Caco-2 (cell line): Measurements from ENCODE around the gene SULT1C4. TPM values are rescaled to one million over a fixed set of nuclear protein-coding genes. Genes with fewer than 3 reads are reported as not detected.

Experiments
- BruUV-seq: library from RNA; stranded (reverse); fragments of 400-500 nt; replicated peaks from 2 replicates; lab custom pipeline; 2021; lab: Mats Ljungman, UMichigan
- CTCF ChIA-PET: fragments of 300-600 bp; sonication (Branson Sonifier 250); formaldehyde crosslinking; loops from one replicate; lab custom pipeline; 2022; ENCODE audit warnings: antibody characterized with exemption; lab: Charles Lee
- POLR2A ChIA-PET: fragments of 300-600 bp; sonication (Branson Sonifier 250); formaldehyde crosslinking; loops from one replicate; lab custom pipeline; 2022; ENCODE audit warnings: antibody characterized with exemption; lab: Charles Lee
- DNase-seq, 2 experiments: peaks; one replicate each; pipeline versions ENCODE4 v3.0.0 to v3.0.0-alpha.2; 2020 to 2022
- H3K27me3 ChIP-seq: replicated peaks from 2 replicates; pipeline ENCODE4 v1.6.0; 2011; ENCODE audit warnings: low read length; ENCODE audit not compliant: control insufficient read depth, insufficient read depth
- H3K36me3 ChIP-seq: 2 replicates; pipeline ENCODE4 v1.5.1; 2011; ENCODE audit warnings: low read length; ENCODE audit not compliant: control insufficient read depth, insufficient read depth
- H3K4me1 ChIP-seq: fragments of 250-450 bp; sonication (Bioruptor Pico); 2 replicates; pipeline ENCODE4 v1.5.1; 2020; ENCODE audit warnings: mild to moderate bottlenecking
- H3K4me3 ChIP-seq: 2 replicates; pipeline ENCODE4 v1.5.1; 2011; ENCODE audit warnings: low read depth, mild to moderate bottlenecking, control low read depth, low read length
- H3K9me3 ChIP-seq: fragments of 250-450 bp; sonication (Bioruptor Pico); 2 replicates; pipeline ENCODE4 v1.5.1; 2020; ENCODE audit warnings: mild to moderate bottlenecking, moderate library complexity
- H3K27ac Mint-ChIP-seq: one replicate; pipeline ENCODE4 v1.8.0; 2022; ENCODE audit warnings: mixed read lengths; ENCODE audit not compliant: unreplicated experiment
- H3K27me3 Mint-ChIP-seq: one replicate; pipeline ENCODE4 v1.8.0; 2022; ENCODE audit warnings: mixed read lengths; ENCODE audit not compliant: insufficient read depth, unreplicated experiment
- H3K36me3 Mint-ChIP-seq: one replicate; pipeline ENCODE4 v1.8.0; 2022; ENCODE audit warnings: mild to moderate bottlenecking, mixed read lengths; ENCODE audit not compliant: insufficient read depth, unreplicated experiment
- H3K4me1 Mint-ChIP-seq: one replicate; pipeline ENCODE4 v1.8.0; 2022; ENCODE audit warnings: low read depth, mixed read lengths; ENCODE audit not compliant: unreplicated experiment
- H3K4me3 Mint-ChIP-seq: one replicate; pipeline ENCODE4 v1.8.0; 2022; ENCODE audit warnings: mild to moderate bottlenecking, moderate library complexity, mixed read lengths; ENCODE audit not compliant: unreplicated experiment
- H3K9me3 Mint-ChIP-seq: one replicate; pipeline ENCODE4 v1.8.0; 2022; ENCODE audit warnings: mixed read lengths; ENCODE audit not compliant: unreplicated experiment
- CTCF ChIP-seq, 2 experiments: fragments of 200-600 bp in 1 of 2; IDR thresholded peaks; 1 replicate in 1 of 2; 2 replicates in 1 of 2; pipeline versions ENCODE4 v1.5.1 to v1.8.0; 2011 to 2022; ENCODE audit warnings: antibody characterized with exemption in 1 of 2, control low read depth in 1 of 2, inconsistent platforms in 1 of 2, low read depth in 1 of 2, low read length in 1 of 2, mild to moderate bottlenecking in 1 of 2, moderate library complexity in 1 of 2; ENCODE audit not compliant: insufficient read depth in 1 of 2, severe bottlenecking in 1 of 2, unreplicated experiment in 1 of 2
- intact Hi-C: fragments of 100-400 bp; cut with micrococcal nuclease; formaldehyde crosslinking; loops from one replicate; pipeline ENCODE4 v1.10.0; 2022; ENCODE audit not compliant: unreplicated experiment
- total RNA-seq: library from RNA; stranded (reverse); gene quantifications from 2 replicates; pipeline ENCODE4 v1.2.3, GENCODE V29; 2022

SULT1C4 gene
- total RNA-seq, 1 experiment from 2014 or later = 4.0 TPM

GRCh38 chr2:108403494-108403893 lies 25.7 kb downstream of the SULT1C4 start:
- H3K9me3 Mint-ChIP-seq = peaks cover 55% of the 10 kb centered on the region
- no peaks in the 10 kb centered on the region; the same call in 1 of the 2 replicates for H3K27me3 ChIP-seq
- CTCF ChIA-PET = no interaction called here
- no peak for TF ChIP-seq CTCF (IDR thresholded peaks at IDR 0.05; ENCODE audit: insufficient read depth in 1 of 2, low read depth in 1 of 2, low read length in 1 of 2, severe bottlenecking in 1 of 2, unreplicated experiment in 1 of 2)
- no peak for DNase-seq
- peaks cover 23% of the 10 kb centered on the region for H3K9me3 ChIP-seq
- no peaks in the 10 kb centered on the region for H3K4me1 Mint-ChIP-seq
- POLR2A ChIA-PET = no interaction called here
- no peak overlapping the region for H3K4me3 Mint-ChIP-seq
- H3K27ac Mint-ChIP-seq = no peak overlapping the region
- H3K27me3 Mint-ChIP-seq = no peaks in the 10 kb centered on the region
- no TSS peak for BruUV-seq
- no peak overlapping the region for H3K4me3 ChIP-seq
- intact Hi-C loops = no loop called here
- H3K36me3 Mint-ChIP-seq = no peaks in the 10 kb centered on the region
- H3K36me3 ChIP-seq = no peaks in the 10 kb centered on the region
- no peaks in the 10 kb centered on the region for H3K4me1 ChIP-seq

GRCh38 chr2:108404784-108405397 lies 27.1 kb downstream of the SULT1C4 start:
- no peak overlapping the region for H3K4me3 Mint-ChIP-seq
- TF ChIP-seq CTCF (IDR thresholded peaks at IDR 0.05; ENCODE audit: insufficient read depth in 1 of 2, low read depth in 1 of 2, low read length in 1 of 2, severe bottlenecking in 1 of 2, unreplicated experiment in 1 of 2) = no peak
- no peaks in the 10 kb centered on the region for H3K4me1 ChIP-seq
- peaks cover 16% of the 10 kb centered on the region for H3K9me3 ChIP-seq
- no peak overlapping the region for H3K4me3 ChIP-seq
- H3K9me3 Mint-ChIP-seq = peaks cover 42% of the 10 kb centered on the region
- no peaks in the 10 kb centered on the region for H3K36me3 ChIP-seq
- ChIA-PET POLR2A (no interaction called here), CTCF (no interaction called here)
- H3K4me1 Mint-ChIP-seq = no peaks in the 10 kb centered on the region
- H3K36me3 Mint-ChIP-seq = no peaks in the 10 kb centered on the region
- H3K27me3 Mint-ChIP-seq = no peaks in the 10 kb centered on the region
- no peaks in the 10 kb centered on the region; the same call in 1 of the 2 replicates for H3K27me3 ChIP-seq
- H3K27ac Mint-ChIP-seq = no peak overlapping the region
- no TSS peak for BruUV-seq
- no peak for DNase-seq
- intact Hi-C loops = no loop called here

GRCh38 chr2:108407864-108408729 lies 30.3 kb downstream of the SULT1C4 start:
- no TSS peak for BruUV-seq
- H3K27ac Mint-ChIP-seq = no peak overlapping the region
- H3K36me3 Mint-ChIP-seq = no peaks in the 10 kb centered on the region
- H3K4me3 Mint-ChIP-seq = no peak overlapping the region
- DNase-seq = no peak
- Histone ChIP-seq H3K36me3 (no peaks in the 10 kb centered on the region), H3K9me3 (peaks cover 15% of the 10 kb centered on the region), H3K4me3 (no peak overlapping the region), H3K27me3 (no peaks in the 10 kb centered on the region; the same call in 1 of the 2 replicates), H3K4me1 (no peaks in the 10 kb centered on the region)
- ChIA-PET CTCF (no interaction called here), POLR2A (no interaction called here)
- intact Hi-C loops = no loop called here
- no peaks in the 10 kb centered on the region for H3K27me3 Mint-ChIP-seq
- TF ChIP-seq CTCF (IDR thresholded peaks at IDR 0.05; ENCODE audit: insufficient read depth in 1 of 2, low read depth in 1 of 2, low read length in 1 of 2, severe bottlenecking in 1 of 2, unreplicated experiment in 1 of 2) = no peak
- H3K4me1 Mint-ChIP-seq = no peaks in the 10 kb centered on the region
- H3K9me3 Mint-ChIP-seq = peaks cover 22% of the 10 kb centered on the region
